C4-2B (cell line): ENCODE results near the gene HLCS.

Source experiments
- ZFX ChIP-seq: fragments of 450-650 bp; IDR thresholded peaks from 2 replicates; pipeline ENCODE4 v1.6.1; 2017
- TF ChIP-seq, protein P1 (sequence below): fragments of 450-650 bp; conservative IDR thresholded peaks from 2 replicates; pipeline ENCODE4 v1.5.1; 2017; ENCODE audit warnings: mild to moderate bottlenecking

DNA sequence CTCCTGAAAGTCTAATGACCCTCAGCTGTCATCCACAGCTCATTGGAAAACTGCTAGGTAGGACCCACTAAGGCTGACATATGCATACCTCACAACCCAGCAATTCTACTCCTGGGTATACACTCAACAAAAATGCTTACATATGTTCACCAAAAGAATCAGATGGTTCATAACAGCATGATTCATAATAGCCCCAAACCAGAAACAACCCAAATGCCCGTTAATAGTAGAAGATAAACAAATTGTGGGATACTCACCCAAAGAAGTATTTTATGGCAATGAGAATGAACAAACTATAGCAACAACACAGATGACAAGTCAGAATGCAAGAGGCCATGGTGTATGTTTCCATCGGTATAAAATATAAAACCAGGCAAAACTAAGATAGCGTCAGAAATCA, 124.6 kb downstream of the HLCS start:
- TF ChIP-seq, protein P1, sequence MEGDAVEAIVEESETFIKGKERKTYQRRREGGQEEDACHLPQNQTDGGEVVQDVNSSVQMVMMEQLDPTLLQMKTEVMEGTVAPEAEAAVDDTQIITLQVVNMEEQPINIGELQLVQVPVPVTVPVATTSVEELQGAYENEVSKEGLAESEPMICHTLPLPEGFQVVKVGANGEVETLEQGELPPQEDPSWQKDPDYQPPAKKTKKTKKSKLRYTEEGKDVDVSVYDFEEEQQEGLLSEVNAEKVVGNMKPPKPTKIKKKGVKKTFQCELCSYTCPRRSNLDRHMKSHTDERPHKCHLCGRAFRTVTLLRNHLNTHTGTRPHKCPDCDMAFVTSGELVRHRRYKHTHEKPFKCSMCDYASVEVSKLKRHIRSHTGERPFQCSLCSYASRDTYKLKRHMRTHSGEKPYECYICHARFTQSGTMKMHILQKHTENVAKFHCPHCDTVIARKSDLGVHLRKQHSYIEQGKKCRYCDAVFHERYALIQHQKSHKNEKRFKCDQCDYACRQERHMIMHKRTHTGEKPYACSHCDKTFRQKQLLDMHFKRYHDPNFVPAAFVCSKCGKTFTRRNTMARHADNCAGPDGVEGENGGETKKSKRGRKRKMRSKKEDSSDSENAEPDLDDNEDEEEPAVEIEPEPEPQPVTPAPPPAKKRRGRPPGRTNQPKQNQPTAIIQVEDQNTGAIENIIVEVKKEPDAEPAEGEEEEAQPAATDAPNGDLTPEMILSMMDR: no peak
- no peak for TF ChIP-seq ZFX
